PC-3 (cell line): ENCODE data around the gene N4BP3.

ENCODE experiments used
- CTCF ChIP-seq: fragments of 300-600 bp; sonication (generic); conservative IDR thresholded peaks from 2 replicates; pipeline ENCODE4 v1.5.1; 2017; ENCODE audit warnings: antibody characterized with exemption, low read depth, mild to moderate bottlenecking, low read length
- EZH2 ChIP-seq: fragments of 300-600 bp; sonication (generic); IDR thresholded peaks from one replicate; pipeline ENCODE4 v1.6.1; 2017; ENCODE audit warnings: antibody characterized with exemption, mild to moderate bottlenecking, low read length; ENCODE audit not compliant: unreplicated experiment
- EZH2phosphoT487 ChIP-seq: fragments of 300-600 bp; sonication (generic); IDR thresholded peaks from 2 replicates; pipeline ENCODE4 v1.6.1; 2018; ENCODE audit warnings: mild to moderate bottlenecking, antibody characterized with exemption, low read length, borderline replicate concordance

- TF ChIP-seq CTCF (no peak), EZH2 (no peak), EZH2phosphoT487 (no peak)
Observed at GRCh38 chr5:178108966-178109365, 4.4 kb upstream of the N4BP3 start.
